ENCODE measurements around the gene RNF220.

Gene RNF220

GRCh38 chr1:44409757-44410156 lies 4.7 kb downstream of the RNF220 start:
- Histone ChIP-seq H3K4me3 (no peak overlapping the region), H3K9me3 (ENCODE audit: low read depth, low read length) (no peaks in the 10 kb centered on the region)
- TF ChIP-seq EZH2 (IDR thresholded peaks at IDR 0.05) (no peak), POLR2AphosphoS5 (IDR thresholded peaks at IDR 0.05; ENCODE audit: borderline replicate concordance, low read depth, low read length) (no peak), FOXP2 (optimal IDR thresholded peaks at IDR 0.05; ENCODE audit: control extremely low read depth, extremely low read length, insufficient read depth) (no peak)

GRCh38 chr1:44411861-44412260 lies 6.8 kb downstream of the RNF220 start:
- Histone ChIP-seq H3K9me3 (ENCODE audit: low read depth, low read length) (no peaks in the 10 kb centered on the region), H3K9ac (ENCODE audit: insufficient read length) (no peak overlapping the region), H3K4me3 (no peak overlapping the region), H3K27ac (no peak overlapping the region), H3K36me3 (ENCODE audit: insufficient read depth, low read length) (no peaks in the 10 kb centered on the region)
- DNase-seq (ENCODE audit: low read depth, low spot score): no peak
- no peak for TF ChIP-seq POLR2AphosphoS5 (IDR thresholded peaks at IDR 0.05; ENCODE audit: borderline replicate concordance, low read depth, low read length)
- TF ChIP-seq EZH2 (IDR thresholded peaks at IDR 0.05): no peak
- TF ChIP-seq FOXP2 (optimal IDR thresholded peaks at IDR 0.05; ENCODE audit: control extremely low read depth, extremely low read length, insufficient read depth): no peak

More at GRCh38 chr1:44409757-44410156, 4.7 kb downstream of the RNF220 start:
- Histone ChIP-seq H3K9ac (ENCODE audit: insufficient read length) (no peak overlapping the region), H3K27ac (no peak overlapping the region), H3K36me3 (ENCODE audit: insufficient read depth, low read length) (no peaks in the 10 kb centered on the region)
- DNase-seq (ENCODE audit: low read depth, low spot score): no peak

- no peak overlapping the region for H3K9ac ChIP-seq (ENCODE audit: insufficient read length)
- no peak for TF ChIP-seq POLR2AphosphoS5 (IDR thresholded peaks at IDR 0.05; ENCODE audit: borderline replicate concordance, low read depth, low read length)
- no peak for TF ChIP-seq EZH2 (IDR thresholded peaks at IDR 0.05)
- no peak for TF ChIP-seq FOXP2 (optimal IDR thresholded peaks at IDR 0.05; ENCODE audit: control extremely low read depth, extremely low read length, insufficient read depth)
- H3K4me3 ChIP-seq: no peak overlapping the region
- no peaks in the 10 kb centered on the region for H3K9me3 ChIP-seq (ENCODE audit: low read depth, low read length)
- H3K36me3 ChIP-seq (ENCODE audit: insufficient read depth, low read length): no peaks in the 10 kb centered on the region
- H3K27ac ChIP-seq: no peak overlapping the region
- no peak for DNase-seq (ENCODE audit: low read depth, low spot score)
Measured at GRCh38 chr1:44412601-44413000, 7.5 kb downstream of the RNF220 start.

GRCh38 chr1:44413740-44414139 lies 8.7 kb downstream of the RNF220 start:
- Histone ChIP-seq H3K9me3 (ENCODE audit: low read depth, low read length) (no peaks in the 10 kb centered on the region), H3K27ac (no peak overlapping the region), H3K4me3 (no peak overlapping the region), H3K36me3 (ENCODE audit: insufficient read depth, low read length) (no peaks in the 10 kb centered on the region), H3K9ac (ENCODE audit: insufficient read length) (no peak overlapping the region)
- no peak for TF ChIP-seq FOXP2 (optimal IDR thresholded peaks at IDR 0.05; ENCODE audit: control extremely low read depth, extremely low read length, insufficient read depth)
- no peak for TF ChIP-seq POLR2AphosphoS5 (IDR thresholded peaks at IDR 0.05; ENCODE audit: borderline replicate concordance, low read depth, low read length)
- no peak for TF ChIP-seq EZH2 (IDR thresholded peaks at IDR 0.05)
- no peak for DNase-seq (ENCODE audit: low read depth, low spot score)

DNA sequence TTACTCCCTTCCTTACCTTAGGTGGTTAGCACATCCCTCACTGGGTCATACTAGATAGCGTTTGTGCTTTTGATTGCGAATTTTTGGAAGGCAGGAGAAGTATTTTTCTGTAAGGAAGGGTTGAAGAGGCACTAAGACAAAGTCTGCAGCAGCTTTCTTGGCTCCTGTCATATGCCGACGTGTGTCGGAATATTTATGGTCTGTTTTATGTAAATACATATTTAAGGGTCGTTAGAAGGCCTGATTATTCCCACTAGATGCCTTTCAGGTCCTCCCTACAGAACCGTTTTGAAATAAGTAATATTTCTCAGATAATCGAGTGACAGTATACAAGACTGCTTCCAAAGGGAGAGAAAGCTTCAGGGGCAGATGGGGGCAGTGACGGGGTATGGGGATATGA lies 10.0 kb downstream of the RNF220 start:
- Histone ChIP-seq H3K9me3 (ENCODE audit: low read depth, low read length) (no peaks in the 10 kb centered on the region), H3K27ac (no peak overlapping the region), H3K4me3 (no peak overlapping the region), H3K36me3 (ENCODE audit: insufficient read depth, low read length) (no peaks in the 10 kb centered on the region), H3K9ac (ENCODE audit: insufficient read length) (no peak overlapping the region)
- no peak for TF ChIP-seq POLR2AphosphoS5 (IDR thresholded peaks at IDR 0.05; ENCODE audit: borderline replicate concordance, low read depth, low read length)
- no peak for TF ChIP-seq EZH2 (IDR thresholded peaks at IDR 0.05)
- TF ChIP-seq FOXP2 (optimal IDR thresholded peaks at IDR 0.05; ENCODE audit: control extremely low read depth, extremely low read length, insufficient read depth): no peak
- DNase-seq (ENCODE audit: low read depth, low spot score): no peak

DNA sequence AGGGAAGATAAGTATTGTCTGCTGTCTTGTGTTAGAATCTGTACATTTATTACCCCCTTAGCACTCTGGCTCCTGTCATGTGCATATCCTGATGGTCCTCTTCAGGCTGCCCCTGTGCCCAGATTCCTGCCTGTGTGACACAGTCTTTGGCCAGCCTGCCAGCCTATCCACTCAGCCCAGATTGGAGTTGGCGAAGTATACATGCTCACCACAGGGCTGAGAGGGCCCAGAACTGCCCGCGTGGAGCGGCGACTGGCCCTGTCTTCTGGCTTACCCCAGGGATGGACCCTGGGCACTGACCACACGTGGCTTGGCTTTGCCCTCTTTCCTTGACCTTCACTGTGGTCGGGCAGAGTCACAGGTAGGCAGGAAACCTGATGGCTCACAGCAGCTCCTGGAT lies 11.4 kb downstream of the RNF220 start:
- H3K36me3 ChIP-seq (ENCODE audit: insufficient read depth, low read length): no peaks in the 10 kb centered on the region
- no peak for TF ChIP-seq EZH2 (IDR thresholded peaks at IDR 0.05)
- TF ChIP-seq FOXP2 (optimal IDR thresholded peaks at IDR 0.05; ENCODE audit: control extremely low read depth, extremely low read length, insufficient read depth): no peak
- TF ChIP-seq POLR2AphosphoS5 (IDR thresholded peaks at IDR 0.05; ENCODE audit: borderline replicate concordance, low read depth, low read length): no peak
- H3K9ac ChIP-seq (ENCODE audit: insufficient read length): no peak overlapping the region
- H3K4me3 ChIP-seq: no peak overlapping the region
- DNase-seq (ENCODE audit: low read depth, low spot score): no peak
- H3K27ac ChIP-seq: no peak overlapping the region
- no peaks in the 10 kb centered on the region for H3K9me3 ChIP-seq (ENCODE audit: low read depth, low read length)

- no peak for TF ChIP-seq FOXP2 (optimal IDR thresholded peaks at IDR 0.05; ENCODE audit: control extremely low read depth, extremely low read length, insufficient read depth)
- TF ChIP-seq EZH2 (IDR thresholded peaks at IDR 0.05): no peak
- TF ChIP-seq POLR2AphosphoS5 (IDR thresholded peaks at IDR 0.05; ENCODE audit: borderline replicate concordance, low read depth, low read length): no peak
- Histone ChIP-seq H3K4me3 (no peak overlapping the region), H3K27ac (no peak overlapping the region), H3K9me3 (ENCODE audit: low read depth, low read length) (no peaks in the 10 kb centered on the region), H3K36me3 (ENCODE audit: insufficient read depth, low read length) (no peaks in the 10 kb centered on the region), H3K9ac (ENCODE audit: insufficient read length) (no peak overlapping the region)
- DNase-seq (ENCODE audit: low read depth, low spot score): no peak
Measured at GRCh38 chr1:44417351-44418021, 12.4 kb downstream of the RNF220 start.

DNA sequence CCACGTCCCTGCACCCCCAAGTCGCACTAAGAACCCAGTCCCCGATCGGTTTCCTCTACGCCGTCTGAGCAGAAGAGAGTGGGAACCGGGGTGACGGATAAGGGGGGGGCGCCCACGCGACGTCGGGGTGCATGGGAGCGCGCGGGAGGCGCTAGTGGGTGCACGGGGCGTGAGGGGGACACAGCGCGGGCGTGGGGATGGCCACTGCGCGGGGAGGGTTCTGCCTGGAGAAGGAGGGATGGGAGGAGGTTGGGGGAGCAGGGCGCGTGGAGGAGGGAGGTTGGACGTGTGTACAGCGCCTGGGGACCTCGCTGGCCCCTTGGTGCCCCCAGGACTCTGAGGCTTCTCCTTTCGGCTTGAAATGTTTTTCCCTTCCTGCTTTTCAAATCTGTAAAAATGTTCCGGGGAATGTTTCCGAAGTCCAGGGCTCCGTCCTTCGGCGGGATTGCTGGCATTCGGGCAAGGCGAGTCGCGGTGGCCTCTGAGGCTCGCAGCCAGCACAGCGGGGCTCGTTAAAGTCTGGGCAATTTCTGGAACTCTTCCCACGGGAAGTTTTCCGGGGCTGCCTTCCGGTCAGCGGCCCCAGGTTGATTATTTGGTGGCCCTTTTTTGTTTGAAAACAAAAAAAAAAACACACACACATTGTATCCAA lies 13.1 kb downstream of the RNF220 start:
- no peak overlapping the region for H3K9ac ChIP-seq (ENCODE audit: insufficient read length)
- H3K27ac ChIP-seq: no peak overlapping the region
- H3K9me3 ChIP-seq (ENCODE audit: low read depth, low read length): no peaks in the 10 kb centered on the region
- no peaks in the 10 kb centered on the region for H3K36me3 ChIP-seq (ENCODE audit: insufficient read depth, low read length)
- no peak for DNase-seq (ENCODE audit: low read depth, low spot score)
- H3K4me3 ChIP-seq: no peak overlapping the region
- TF ChIP-seq FOXP2 (optimal IDR thresholded peaks at IDR 0.05; ENCODE audit: control extremely low read depth, extremely low read length, insufficient read depth) (no peak), EZH2 (IDR thresholded peaks at IDR 0.05) (no peak), POLR2AphosphoS5 (IDR thresholded peaks at IDR 0.05; ENCODE audit: borderline replicate concordance, low read depth, low read length) (no peak)

All from SK-N-MC (cell line).